ENCODE results near the gene E2F1.

- TF ChIP-seq SUZ12 (IDR thresholded peaks at IDR 0.05; ENCODE audit: extremely low read depth, insufficient read depth, insufficient read length) (no peak), ZNF274 (IDR thresholded peaks at IDR 0.05; ENCODE audit: low read depth, low read length) (no peak), YY1 (IDR thresholded peaks at IDR 0.05; ENCODE audit: insufficient read depth, insufficient read length) (no peak)
These were observed 14.5 kb downstream of the E2F1 start for GRCh38 chr20:33671573-33672288.
